K562 (cell line): ENCODE results near the gene CNOT11. TPM values are rescaled to one million over a fixed set of nuclear protein-coding genes. Genes with fewer than 3 reads are reported as not detected.

Source experiments
- ADNP ChIP-seq: fragments of 200-800 bp; sonication (Bioruptor generic); IDR thresholded peaks from 2 replicates; pipeline ENCODE4 v1.6.1; 2016; ENCODE audit warnings: missing genetic modification characterization, missing compliant biosample characterization
- BACH1 ChIP-seq: fragments of 200-800 bp; sonication (Bioruptor generic); IDR thresholded peaks from 2 replicates; pipeline ENCODE4 v1.6.1; 2016; ENCODE audit warnings: missing genetic modification characterization, missing compliant biosample characterization
- BRCA1 ChIP-seq, 2 experiments: fragments of 450-650 bp in 1 of 2; sonication (generic) in 1 of 2; formaldehyde crosslinking in 1 of 2; IDR thresholded peaks; 2 replicates each; pipeline versions ENCODE4 v1.5.0 to v1.6.1; 2017 to 2020; ENCODE audit warnings: mild to moderate bottlenecking in 1 of 2, missing genetic modification reagents in 1 of 2
- CTBP1 ChIP-seq: fragments of 450-650 bp; IDR thresholded peaks from 2 replicates; pipeline ENCODE4 v1.6.1; 2016; ENCODE audit warnings: borderline replicate concordance
- FOXM1 ChIP-seq, 2 experiments: fragments of 450-650 bp in 1 of 2; sonication (generic) in 1 of 2; formaldehyde crosslinking in 1 of 2; IDR thresholded peaks; 2 replicates each; pipeline versions ENCODE4 v1.6.1 to v1.9.0; 2017 to 2022; ENCODE audit warnings: low read depth in 2 of 2, mild to moderate bottlenecking in 2 of 2, missing genetic modification reagents in 1 of 2, moderate library complexity in 1 of 2
- HCFC1 ChIP-seq: IDR thresholded peaks from 2 replicates; pipeline ENCODE4 v1.6.1; 2012; ENCODE audit warnings: low read depth, low read length, improper control_type of control experiment
- ILK ChIP-seq: fragments of 450-650 bp; IDR thresholded peaks from 2 replicates; pipeline ENCODE4 v1.6.1; 2016; ENCODE audit warnings: missing genetic modification characterization, low read depth, mild to moderate bottlenecking, missing compliant biosample characterization, moderate library complexity, borderline replicate concordance
- IRF2 ChIP-seq: sonication (generic); formaldehyde crosslinking; IDR thresholded peaks from 2 replicates; pipeline ENCODE4 v1.8.1; 2022; ENCODE audit warnings: mild to moderate bottlenecking, missing genetic modification reagents
- KAT7 ChIP-seq: sonication (generic); formaldehyde crosslinking; IDR thresholded peaks from 2 replicates; pipeline ENCODE4 v1.8.0; 2022; ENCODE audit warnings: missing genetic modification reagents, mild to moderate bottlenecking, borderline replicate concordance
- KLF1 ChIP-seq: fragments of 450-650 bp; IDR thresholded peaks from 2 replicates; pipeline ENCODE4 v1.6.1; 2016; ENCODE audit warnings: missing genetic modification characterization, missing compliant biosample characterization
- MIER1 ChIP-seq: fragments of 450-650 bp; IDR thresholded peaks from 2 replicates; pipeline ENCODE4 v1.6.1; 2016; ENCODE audit warnings: antibody characterized with exemption, mild to moderate bottlenecking, low read depth
- RAD21 ChIP-seq, 2 experiments: fragments of 250-450 bp in 1 of 2; fragments of 450-650 bp in 1 of 2; sonication (Bioruptor Pico) in 1 of 2; formaldehyde crosslinking in 1 of 2; IDR thresholded peaks in 1 of 2; conservative IDR thresholded peaks in 1 of 2; 2 replicates each; pipeline versions ENCODE4 v1.4.0 to v1.8.0; 2020 to 2022; ENCODE audit warnings: mild to moderate bottlenecking in 2 of 2, moderate library complexity in 1 of 2
- RBM22 ChIP-seq: fragments of 200-400 bp; formaldehyde crosslinking; IDR thresholded peaks from 2 replicates; pipeline ENCODE4 v1.6.1; 2018; ENCODE audit warnings: low read length, low read depth; ENCODE audit not compliant: poor library complexity, severe bottlenecking
- RFX5 ChIP-seq: IDR thresholded peaks from 2 replicates; pipeline ENCODE4 v1.6.1; 2011; ENCODE audit warnings: low read depth, mild to moderate bottlenecking, improper control_type of control experiment, low read length
- SMARCC2 ChIP-seq: fragments of 450-650 bp; IDR thresholded peaks from 2 replicates; pipeline ENCODE4 v1.6.1; 2017; ENCODE audit warnings: antibody characterized with exemption, moderate library complexity, mild to moderate bottlenecking, low read depth
- TEAD2 ChIP-seq: fragments of 450-650 bp; IDR thresholded peaks from 2 replicates; pipeline ENCODE4 v1.6.1; 2016; ENCODE audit warnings: missing genetic modification characterization, control low read depth, missing compliant biosample characterization
- THRAP3 ChIP-seq: fragments of 450-650 bp; IDR thresholded peaks from 2 replicates; pipeline ENCODE4 v1.6.1; 2016; ENCODE audit warnings: mild to moderate bottlenecking, inconsistent platforms, borderline replicate concordance
- ZBTB12 ChIP-seq: fragments of 250-450 bp; sonication (Bioruptor Pico); IDR thresholded peaks from 2 replicates; pipeline ENCODE4 v1.4.0; 2020
- ZEB2 ChIP-seq: fragments of 450-650 bp; IDR thresholded peaks from 2 replicates; pipeline ENCODE4 v1.6.1; 2016
- ZFP36 ChIP-seq: fragments of 150-350 bp; IDR thresholded peaks from 2 replicates; pipeline ENCODE4 v1.6.1; 2018; ENCODE audit warnings: low read length, low read depth; ENCODE audit not compliant: partially characterized antibody
- ZFPM2 ChIP-seq: fragments of 250-450 bp; sonication (Bioruptor Pico); IDR thresholded peaks from 2 replicates; pipeline ENCODE4 v1.5.1; 2022; ENCODE audit warnings: mild to moderate bottlenecking
- ZNF165 ChIP-seq: fragments of 250-450 bp; sonication (Bioruptor Pico); IDR thresholded peaks from 2 replicates; pipeline ENCODE4 v1.4.0; 2020; ENCODE audit warnings: borderline replicate concordance
- ZNF282 ChIP-seq: sonication (generic); formaldehyde crosslinking; IDR thresholded peaks from 2 replicates; pipeline ENCODE4 v1.8.1; 2023; ENCODE audit warnings: missing genetic modification reagents
- ZNF431 ChIP-seq: sonication (generic); formaldehyde crosslinking; IDR thresholded peaks from 2 replicates; pipeline ENCODE4 v1.8.0; 2022; ENCODE audit warnings: mild to moderate bottlenecking, missing genetic modification reagents
- polyA plus RNA-seq, 8 experiments: library from polyadenylated mRNA; depleted of rRNA in 4 of 8; stranded (reverse) in 5 of 8; unstranded in 3 of 8; fragments of >200 nt; fragmentation: Nextera tagmentation in 2 of 8; fragmentation: Illumina TruSeq in 1 of 8; extraction: Ambion mirVana in 2 of 8; extraction: Trizol in 1 of 8; gene quantifications; 2 replicates each; pipeline versions ENCODE4 v1.2.1 to v1.2.3, GENCODE V29; 2011 to 2014; ENCODE audit warnings: inconsistent platforms in 1 of 8, missing spikeins in 1 of 8
- total RNA-seq, 7 experiments: library from RNA; depleted of rRNA in 6 of 7; stranded (reverse); fragments of >200 nt in 6 of 7; fragmentation: Illumina TruSeq in 2 of 7; extraction: Trizol in 2 of 7; gene quantifications; 2 replicates each; pipeline versions ENCODE4 v1.2.1 to v1.2.3, GENCODE V29; 2011 to 2021; ENCODE audit warnings: low replicate concordance in 1 of 7
- TF ChIP-seq, protein P1 (sequence below): sonication (generic); formaldehyde crosslinking; IDR thresholded peaks from 2 replicates; pipeline ENCODE4 v1.8.0; 2022; ENCODE audit warnings: mild to moderate bottlenecking, missing genetic modification reagents

The CNOT11 gene
- total and polyA plus RNA-seq, 9 of the 15 experiments (the other 6 are each of a cell fraction or from before 2014, with no cell fraction given) = 12.7 to 163 (median 64.2) TPM

- TF ChIP-seq RAD21 (CRISPR knock-in tag; conservative IDR thresholded peaks at IDR 0.05 in 1 of 2, IDR thresholded peaks at IDR 0.05 in 1 of 2) = peak in 1 of 2 experiments; percentile 6; a peak in 1 of 4 replicates
- peak; percentile 57 for TF ChIP-seq CTBP1
- TF ChIP-seq, protein P1, sequence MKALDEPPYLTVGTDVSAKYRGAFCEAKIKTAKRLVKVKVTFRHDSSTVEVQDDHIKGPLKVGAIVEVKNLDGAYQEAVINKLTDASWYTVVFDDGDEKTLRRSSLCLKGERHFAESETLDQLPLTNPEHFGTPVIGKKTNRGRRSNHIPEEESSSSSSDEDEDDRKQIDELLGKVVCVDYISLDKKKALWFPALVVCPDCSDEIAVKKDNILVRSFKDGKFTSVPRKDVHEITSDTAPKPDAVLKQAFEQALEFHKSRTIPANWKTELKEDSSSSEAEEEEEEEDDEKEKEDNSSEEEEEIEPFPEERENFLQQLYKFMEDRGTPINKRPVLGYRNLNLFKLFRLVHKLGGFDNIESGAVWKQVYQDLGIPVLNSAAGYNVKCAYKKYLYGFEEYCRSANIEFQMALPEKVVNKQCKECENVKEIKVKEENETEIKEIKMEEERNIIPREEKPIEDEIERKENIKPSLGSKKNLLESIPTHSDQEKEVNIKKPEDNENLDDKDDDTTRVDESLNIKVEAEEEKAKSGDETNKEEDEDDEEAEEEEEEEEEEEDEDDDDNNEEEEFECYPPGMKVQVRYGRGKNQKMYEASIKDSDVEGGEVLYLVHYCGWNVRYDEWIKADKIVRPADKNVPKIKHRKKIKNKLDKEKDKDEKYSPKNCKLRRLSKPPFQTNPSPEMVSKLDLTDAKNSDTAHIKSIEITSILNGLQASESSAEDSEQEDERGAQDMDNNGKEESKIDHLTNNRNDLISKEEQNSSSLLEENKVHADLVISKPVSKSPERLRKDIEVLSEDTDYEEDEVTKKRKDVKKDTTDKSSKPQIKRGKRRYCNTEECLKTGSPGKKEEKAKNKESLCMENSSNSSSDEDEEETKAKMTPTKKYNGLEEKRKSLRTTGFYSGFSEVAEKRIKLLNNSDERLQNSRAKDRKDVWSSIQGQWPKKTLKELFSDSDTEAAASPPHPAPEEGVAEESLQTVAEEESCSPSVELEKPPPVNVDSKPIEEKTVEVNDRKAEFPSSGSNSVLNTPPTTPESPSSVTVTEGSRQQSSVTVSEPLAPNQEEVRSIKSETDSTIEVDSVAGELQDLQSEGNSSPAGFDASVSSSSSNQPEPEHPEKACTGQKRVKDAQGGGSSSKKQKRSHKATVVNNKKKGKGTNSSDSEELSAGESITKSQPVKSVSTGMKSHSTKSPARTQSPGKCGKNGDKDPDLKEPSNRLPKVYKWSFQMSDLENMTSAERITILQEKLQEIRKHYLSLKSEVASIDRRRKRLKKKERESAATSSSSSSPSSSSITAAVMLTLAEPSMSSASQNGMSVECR (CRISPR knock-in tag) = peak; percentile 34; the same call in 1 of the 2 replicates
- TF ChIP-seq BACH1 (tag) = no peak
- no peak for TF ChIP-seq BRCA1 (IDR thresholded peaks at IDR 0.05)
- TF ChIP-seq BRCA1 (CRISPR knock-in tag; IDR thresholded peaks at IDR 0.05) = no peak
- no peak for TF ChIP-seq TEAD2 (tag)
- TF ChIP-seq IRF2 (CRISPR knock-in tag) = no peak
- no peak for TF ChIP-seq ZFPM2 (CRISPR knock-in tag)
- no peak for TF ChIP-seq KAT7 (CRISPR knock-in tag)
- TF ChIP-seq SMARCC2 = no peak
- TF ChIP-seq ZNF431 (CRISPR knock-in tag) = no peak
- no peak for TF ChIP-seq ZNF282 (CRISPR knock-in tag)
- TF ChIP-seq ILK (tag) = no peak
- TF ChIP-seq RBM22 = no peak
- no peak for TF ChIP-seq ZBTB12
- no peak for TF ChIP-seq ZNF165
- no peak for TF ChIP-seq THRAP3
- no peak for TF ChIP-seq RFX5
- peak; percentile 54; the same call in 1 of the 2 replicates for TF ChIP-seq HCFC1
- TF ChIP-seq KLF1 (tag) = no peak
- TF ChIP-seq ZEB2 = no peak
- TF ChIP-seq ZFP36 = peak; percentile 9
- TF ChIP-seq FOXM1 (IDR thresholded peaks at IDR 0.05; ENCODE audit: low read depth) = no peak
- no peak for TF ChIP-seq FOXM1 (CRISPR knock-in tag; IDR thresholded peaks at IDR 0.05; ENCODE audit: low read depth)
- no peak for TF ChIP-seq MIER1
- no peak for TF ChIP-seq ADNP (tag)
These were observed at the start of gene CNOT11 (continued) for GRCh38 chr2:101252408-101253012.
